Measurements from ENCODE around the gene CNOT1.

GRCh38 chr16:58577141-58577540 is 52.5 kb downstream of the CNOT1 start:
- TF ChIP-seq CTCF (IDR thresholded peaks at IDR 0.05) (no peak), POLR2AphosphoS5 (IDR thresholded peaks at IDR 0.05) (no peak)

Data from transverse colon (tissue), 4 donors.